Naive thymus-derived CD8-positive, alpha-beta T cell (primary cell): ENCODE results near the gene SLK. TPM values are rescaled to one million over a fixed set of nuclear protein-coding genes. Genes with fewer than 3 reads are reported as not detected.

Experiments used
- ATAC-seq, 2 donors: fragments of 150-1000 bp; cut with Tn5 transposase in 1 of 2; sonication (Bioruptor Pico), chemical (Tn5 transposase) in 1 of 2; 1 replicate in 1 of 2; 2 replicates in 1 of 2; pipeline ENCODE4 v1.10.0; 2021; ENCODE audit warnings: mild to moderate bottlenecking in 2 of 2, moderate library complexity in 2 of 2
- POLR2A ChIA-PET: fragments of 350-600 bp; sonication (Branson Sonifier 250); formaldehyde crosslinking; loops from one replicate; lab custom pipeline; 2021; ENCODE audit warnings: antibody characterized with exemption; lab: Charles Lee
- DNase-seq, 10 donors: peaks; one replicate each; pipeline versions ENCODE4 v3.0.0 to v3.0.0-alpha.2; 2020 to 2022
- H3K27ac Mint-ChIP-seq, 10 donors: one replicate each; pipeline ENCODE4 v1.8.0; 2020 to 2022; ENCODE audit warnings: mild to moderate bottlenecking in 10 of 10, mixed read lengths in 10 of 10, moderate library complexity in 4 of 10, inconsistent platforms in 1 of 10
- H3K27me3 Mint-ChIP-seq, 5 donors: one replicate each; pipeline ENCODE4 v1.8.0; 2021 to 2022; ENCODE audit warnings: mixed read lengths in 5 of 5
- H3K36me3 Mint-ChIP-seq, 3 donors: one replicate each; pipeline ENCODE4 v1.8.0; 2020 to 2022; ENCODE audit warnings: mixed read lengths in 3 of 3, mild to moderate bottlenecking in 2 of 3, inconsistent platforms in 1 of 3
- H3K4me1 Mint-ChIP-seq, 4 donors: one replicate each; pipeline ENCODE4 v1.8.0; 2021 to 2022; ENCODE audit warnings: mixed read lengths in 4 of 4
- H3K4me3 Mint-ChIP-seq, 10 donors: one replicate each; pipeline ENCODE4 v1.8.0; 2020 to 2022; ENCODE audit warnings: mild to moderate bottlenecking in 10 of 10, mixed read lengths in 10 of 10, moderate library complexity in 6 of 10, inconsistent platforms in 1 of 10
- H3K9me3 Mint-ChIP-seq, 9 donors: one replicate each; pipeline ENCODE4 v1.8.0; 2020 to 2022; ENCODE audit warnings: mixed read lengths in 9 of 9, mild to moderate bottlenecking in 3 of 9, inconsistent platforms in 1 of 9, moderate library complexity in 1 of 9
- polyA plus RNA-seq, 3 donors: library from polyadenylated mRNA; unstranded; fragments of 300-500 nt; fragmentation: Illumina TruSeq; gene quantifications; one replicate each; pipeline ENCODE4 v1.2.3, GENCODE V29; 2021
- total RNA-seq, 8 experiments: library from RNA in 2 of 8; stranded (reverse) in 2 of 8; gene quantifications; one replicate each; pipeline ENCODE4 v1.2.3 and lab custom pipeline; 2021 to 2026

SLK gene
- total and polyA plus RNA-seq, 5 experiments from 2014 or later = 5.0 to 36.6 (median 12.7) TPM

GRCh38 chr10:104038537-104038936, 71.6 kb downstream of the SLK start:
- H3K36me3 Mint-ChIP-seq = no peaks in the 10 kb centered on the region
- H3K4me3 Mint-ChIP-seq = no peak overlapping the region
- no peak overlapping the region for H3K27ac Mint-ChIP-seq
- POLR2A ChIA-PET = no interaction called here
- no peak for DNase-seq
- ATAC-seq = no peak
- H3K9me3 Mint-ChIP-seq = no peaks in the 10 kb centered on the region
- peaks cover 0 to 5% (median under 1%) of the 10 kb centered on the region in 4 donors for H3K4me1 Mint-ChIP-seq
- peaks cover 0 to 3% (median 0%) of the 10 kb centered on the region in 5 donors for H3K27me3 Mint-ChIP-seq

- DNase-seq (no peak), ATAC-seq (no peak)
- H3K4me1 Mint-ChIP-seq = peaks cover 0 to 3% (median 0%) of the 10 kb centered on the region in 4 donors
- no peaks in the 10 kb centered on the region for H3K9me3 Mint-ChIP-seq
- peak overlapping the region in 3 of 10 donors; percentile 11 to 48 (median 44) for H3K27ac Mint-ChIP-seq
- peaks cover 0 to 3% (median 0%) of the 10 kb centered on the region in 5 donors for H3K27me3 Mint-ChIP-seq
- H3K4me3 Mint-ChIP-seq = no peak overlapping the region
- POLR2A ChIA-PET = no interaction called here
- no peaks in the 10 kb centered on the region for H3K36me3 Mint-ChIP-seq
These were observed 72.2 kb downstream of the SLK start for GRCh38 chr10:104038958-104039752.

- Mint-ChIP-seq H3K36me3 (no peaks in the 10 kb centered on the region), H3K4me1 (peaks cover 0 to 3% (median 0%) of the 10 kb centered on the region in 4 donors), H3K27ac (peak overlapping the region in 1 of 10 donors; percentile 7), H3K27me3 (peaks cover 0 to 3% (median 0%) of the 10 kb centered on the region in 5 donors), H3K4me3 (no peak overlapping the region), H3K9me3 (no peaks in the 10 kb centered on the region)
- POLR2A ChIA-PET = no interaction called here
- no peak for DNase-seq
- ATAC-seq = no peak
These were observed 73.4 kb downstream of the SLK start for GRCh38 chr10:104040382-104040781.

- no peaks in the 10 kb centered on the region for H3K36me3 Mint-ChIP-seq
- H3K27ac Mint-ChIP-seq = no peak overlapping the region
- ATAC-seq (no peak), DNase-seq (no peak)
- POLR2A ChIA-PET = no interaction called here
- no peaks in the 10 kb centered on the region for H3K4me1 Mint-ChIP-seq
- H3K4me3 Mint-ChIP-seq = no peak overlapping the region
- no peaks in the 10 kb centered on the region for H3K9me3 Mint-ChIP-seq
- H3K27me3 Mint-ChIP-seq = peaks cover 0 to 3% (median 0%) of the 10 kb centered on the region in 5 donors
These were observed 74.2 kb downstream of the SLK start for GRCh38 chr10:104040862-104041789.

- ATAC-seq (no peak), DNase-seq (no peak)
- no peak overlapping the region for H3K4me3 Mint-ChIP-seq
- POLR2A ChIA-PET = no interaction called here
- H3K27me3 Mint-ChIP-seq = peaks cover 0 to 3% (median 0%) of the 10 kb centered on the region in 5 donors
- H3K27ac Mint-ChIP-seq = no peak overlapping the region
- H3K9me3 Mint-ChIP-seq = no peaks in the 10 kb centered on the region
- H3K36me3 Mint-ChIP-seq = no peaks in the 10 kb centered on the region
- H3K4me1 Mint-ChIP-seq = no peaks in the 10 kb centered on the region
These were observed 75.1 kb downstream of the SLK start for GRCh38 chr10:104041891-104042535.

GRCh38 chr10:104043185-104043830, 76.4 kb downstream of the SLK start:
- Mint-ChIP-seq H3K36me3 (no peaks in the 10 kb centered on the region), H3K27me3 (peaks cover 0 to 3% (median 0%) of the 10 kb centered on the region in 5 donors), H3K4me1 (no peaks in the 10 kb centered on the region), H3K4me3 (peak overlapping the region in 1 of 10 donors; percentile 34), H3K27ac (peak overlapping the region in 2 of 10 donors; percentile 8 to 46), H3K9me3 (no peaks in the 10 kb centered on the region)
- ATAC-seq (no peak), DNase-seq (no peak)
- POLR2A ChIA-PET = no interaction called here

- DNase-seq = no peak
- peak overlapping the region in 1 of 10 donors; percentile 8 for H3K27ac Mint-ChIP-seq
- peaks cover 0 to 1% (median 0%) of the 10 kb centered on the region in 4 donors for H3K4me1 Mint-ChIP-seq
- no peaks in the 10 kb centered on the region for H3K9me3 Mint-ChIP-seq
- POLR2A ChIA-PET = no interaction called here
- H3K27me3 Mint-ChIP-seq = peaks cover 0 to 5% (median 0%) of the 10 kb centered on the region in 5 donors
- H3K4me3 Mint-ChIP-seq = no peak overlapping the region
- ATAC-seq = no peak
- H3K36me3 Mint-ChIP-seq = no peaks in the 10 kb centered on the region
These were observed 76.9 kb downstream of the SLK start for GRCh38 chr10:104043854-104044253.

GRCh38 chr10:104045151-104046089, 78.5 kb downstream of the SLK start:
- DNase-seq (no peak), ATAC-seq (no peak)
- POLR2A ChIA-PET = no interaction called here
- H3K4me1 Mint-ChIP-seq = peaks cover 0 to 1% (median 0%) of the 10 kb centered on the region in 4 donors
- H3K4me3 Mint-ChIP-seq = no peak overlapping the region
- no peaks in the 10 kb centered on the region for H3K9me3 Mint-ChIP-seq
- H3K27ac Mint-ChIP-seq = peak overlapping the region in 2 of 10 donors; percentile 19 to 42
- peaks cover 0 to 5% (median 0%) of the 10 kb centered on the region in 5 donors for H3K27me3 Mint-ChIP-seq
- H3K36me3 Mint-ChIP-seq = no peaks in the 10 kb centered on the region

GRCh38 chr10:104046651-104047050, 79.7 kb downstream of the SLK start:
- POLR2A ChIA-PET = no interaction called here
- peaks cover 0 to 5% (median 0%) of the 10 kb centered on the region in 5 donors for H3K27me3 Mint-ChIP-seq
- no peaks in the 10 kb centered on the region for H3K9me3 Mint-ChIP-seq
- DNase-seq (no peak), ATAC-seq (no peak)
- H3K36me3 Mint-ChIP-seq = no peaks in the 10 kb centered on the region
- H3K27ac Mint-ChIP-seq = peak overlapping the region in 1 of 10 donors; percentile 66
- peaks cover 0 to 1% (median 0%) of the 10 kb centered on the region in 4 donors for H3K4me1 Mint-ChIP-seq
- H3K4me3 Mint-ChIP-seq = no peak overlapping the region

- no peak for ATAC-seq
- no peaks in the 10 kb centered on the region for H3K9me3 Mint-ChIP-seq
- H3K4me1 Mint-ChIP-seq = peaks cover 0 to 1% (median 0%) of the 10 kb centered on the region in 4 donors
- POLR2A ChIA-PET = no interaction called here
- DNase-seq = no peak
- no peaks in the 10 kb centered on the region for H3K36me3 Mint-ChIP-seq
- no peak overlapping the region for H3K27ac Mint-ChIP-seq
- H3K4me3 Mint-ChIP-seq = no peak overlapping the region
- H3K27me3 Mint-ChIP-seq = peaks cover 0 to 3% (median 0%) of the 10 kb centered on the region in 5 donors
These were observed 82.7 kb downstream of the SLK start for GRCh38 chr10:104049504-104050250.

- Mint-ChIP-seq H3K36me3 (no peaks in the 10 kb centered on the region), H3K27me3 (peaks cover 0 to 3% (median 0%) of the 10 kb centered on the region in 5 donors), H3K9me3 (no peaks in the 10 kb centered on the region), H3K4me3 (no peak overlapping the region), H3K4me1 (peaks cover 0 to 2% (median under 1%) of the 10 kb centered on the region in 4 donors), H3K27ac (peak overlapping the region in 1 of 10 donors; percentile 48)
- ATAC-seq (no peak), DNase-seq (no peak)
- POLR2A ChIA-PET = no interaction called here
These were observed 85.5 kb downstream of the SLK start for GRCh38 chr10:104052431-104052830.
